Panc1 (cell line): ENCODE measurements around the gene RIPOR2. TPM values are rescaled to one million over a fixed set of nuclear protein-coding genes. Genes with fewer than 3 reads are reported as not detected.

Experiments used
- ATAC-seq: fragments of 200-7000 bp; cut with Tn5 transposase; 2 replicates; pipeline ENCODE4 v1.9.1; 2020; ENCODE audit warnings: mild to moderate bottlenecking, moderate library complexity
- BruUV-seq: library from RNA; stranded (reverse); fragments of 400-500 nt; replicated peaks from 2 replicates; lab custom pipeline; 2021; lab: Mats Ljungman, UMichigan
- CTCF ChIA-PET: fragments of 300-600 bp; sonication (Branson Sonifier 250); formaldehyde crosslinking; loops from one replicate; lab custom pipeline; 2022; ENCODE audit warnings: antibody characterized with exemption; lab: Charles Lee
- POLR2A ChIA-PET: fragments of 300-600 bp; sonication (Branson Sonifier 250); formaldehyde crosslinking; loops from one replicate; lab custom pipeline; 2022; ENCODE audit warnings: antibody characterized with exemption; lab: Charles Lee
- DNase-seq: peaks from one replicate; pipeline ENCODE4 v3.0.0-alpha.2; 2010; ENCODE audit warnings: low read depth, low spot score
- H3K27ac ChIP-seq: 2 replicates; pipeline ENCODE4 v1.5.1; 2011; ENCODE audit warnings: mild to moderate bottlenecking, low read length, inconsistent platforms
- H3K27me3 ChIP-seq: fragments of 200-500 bp; sonication (Bioruptor generic); 2 replicates; pipeline ENCODE4 v1.6.0; 2014; ENCODE audit warnings: low read length, inconsistent platforms; ENCODE audit not compliant: control insufficient read depth, insufficient read depth
- H3K36me3 ChIP-seq: fragments of 200-500 bp; sonication (Bioruptor generic); 2 replicates; pipeline ENCODE4 v1.5.1; 2014; ENCODE audit warnings: inconsistent platforms, mild to moderate bottlenecking, low read length, moderate library complexity; ENCODE audit not compliant: control insufficient read depth, insufficient read depth
- H3K4me1 ChIP-seq: 2 replicates; pipeline ENCODE4 v1.5.1; 2011; ENCODE audit warnings: inconsistent platforms, mild to moderate bottlenecking, low read length, moderate library complexity; ENCODE audit not compliant: control insufficient read depth, insufficient read depth
- H3K4me3 ChIP-seq, 2 experiments: 2 replicates each; pipeline ENCODE4 v1.5.1; 2011 to 2012; ENCODE audit warnings: low read depth in 2 of 2, low read length in 2 of 2, mild to moderate bottlenecking in 2 of 2, inconsistent platforms in 1 of 2, moderate library complexity in 1 of 2
- H3K9me3 ChIP-seq: fragments of 200-500 bp; sonication (Bioruptor generic); 2 replicates; pipeline ENCODE4 v1.5.1; 2014; ENCODE audit warnings: low read depth, mild to moderate bottlenecking, inconsistent platforms, low read length, moderate library complexity; ENCODE audit not compliant: control insufficient read depth, insufficient read depth
- CTCF ChIP-seq: fragments of 450-650 bp; IDR thresholded peaks from 2 replicates; pipeline ENCODE4 v1.5.1; 2017; ENCODE audit warnings: mild to moderate bottlenecking
- POLR2AphosphoS5 ChIP-seq: IDR thresholded peaks from 2 replicates; pipeline ENCODE4 v1.6.1; 2012; ENCODE audit warnings: mild to moderate bottlenecking, low read depth, low read length, moderate library complexity
- REST ChIP-seq, 2 experiments: IDR thresholded peaks; 2 replicates each; pipeline ENCODE4 v1.6.1; 2011 to 2012; ENCODE audit warnings: low read depth in 2 of 2, control low read depth in 1 of 2, low read length in 1 of 2, mild to moderate bottlenecking in 1 of 2, moderate library complexity in 1 of 2; ENCODE audit not compliant: insufficient read depth in 1 of 2
- SIN3A ChIP-seq: IDR thresholded peaks from 2 replicates; pipeline ENCODE4 v1.6.1; 2012; ENCODE audit warnings: low read depth, mild to moderate bottlenecking, low read length, moderate library complexity, borderline replicate concordance; ENCODE audit not compliant: insufficient read depth
- TCF7L2 ChIP-seq: IDR thresholded peaks from 2 replicates; pipeline ENCODE4 v1.6.1; 2011; ENCODE audit warnings: mild to moderate bottlenecking, low read depth, low read length, inconsistent platforms
- in situ Hi-C: cut with HindIII; loops from 2 replicates; pipeline ENCODE4 v1.10.0; 2016; ENCODE audit warnings: low sequenced_read_pairs, low pct_unique_long_range_greater_than_20kb
- intact Hi-C: fragments of 100-400 bp; cut with micrococcal nuclease; formaldehyde crosslinking; loops from one replicate; pipeline ENCODE4 v1.10.0; 2022; ENCODE audit not compliant: unreplicated experiment
- total RNA-seq: library from RNA; stranded (reverse); gene quantifications from one replicate; pipeline ENCODE4 v1.2.1, GENCODE V29; 2021; ENCODE audit not compliant: unreplicated experiment

RIPOR2 gene
- total RNA-seq, 1 experiment from 2014 or later, result 0.54 TPM

- no TSS peak for BruUV-seq
- no peak for TF ChIP-seq POLR2AphosphoS5
- TF ChIP-seq TCF7L2, result no peak
- TF ChIP-seq SIN3A, result no peak
- no peak for TF ChIP-seq REST (IDR thresholded peaks at IDR 0.05; ENCODE audit: insufficient read depth in 1 of 2, low read depth in 2 of 2, low read length in 1 of 2)
- no peak for TF ChIP-seq CTCF
- H3K27ac ChIP-seq, result no peak overlapping the region
- intact Hi-C loops (loop anchor here (5.0 to 10.0 kb wide), 2 partner anchors 39 to 237 kb away; no protein-coding TSS in a partner anchor), in situ Hi-C loops (no loop called here)
- H3K27me3 ChIP-seq, result no peaks in the 10 kb centered on the region
- ChIA-PET POLR2A (no interaction called here), CTCF (no interaction called here)
- H3K9me3 ChIP-seq, result no peaks in the 10 kb centered on the region
- no peaks in the 10 kb centered on the region for H3K36me3 ChIP-seq
- H3K4me3 ChIP-seq, result no peak overlapping the region
- DNase-seq (no peak), ATAC-seq (peak; percentile 79)
- no peaks in the 10 kb centered on the region for H3K4me1 ChIP-seq
Measured at GRCh38 chr6:24761193-24761835, 174.4 kb downstream of the RIPOR2 start.

GRCh38 chr6:24760210-24760609, 175.6 kb downstream of the RIPOR2 start:
- Histone ChIP-seq H3K27ac (no peak overlapping the region), H3K9me3 (no peaks in the 10 kb centered on the region), H3K27me3 (no peaks in the 10 kb centered on the region), H3K4me3 (no peak overlapping the region), H3K36me3 (no peaks in the 10 kb centered on the region), H3K4me1 (no peaks in the 10 kb centered on the region)
- intact Hi-C loops, result loop anchor here (5.0 to 10.0 kb wide), 2 partner anchors 38 to 235 kb away; no protein-coding TSS in a partner anchor
- in situ Hi-C loops, result no loop called here
- ChIA-PET CTCF (no interaction called here), POLR2A (interaction anchor here (0.5 kb wide), 1 partner anchor 10 kb away, joined by 11 read pairs; no protein-coding TSS in a partner anchor)
- BruUV-seq, result no TSS peak
- TF ChIP-seq SIN3A, result no peak
- no peak for TF ChIP-seq TCF7L2
- no peak for TF ChIP-seq REST (IDR thresholded peaks at IDR 0.05; ENCODE audit: insufficient read depth in 1 of 2, low read depth in 2 of 2, low read length in 1 of 2)
- TF ChIP-seq POLR2AphosphoS5, result no peak
- TF ChIP-seq CTCF, result no peak
- DNase-seq (no peak), ATAC-seq (no peak)
